Caco-2 (cell line): ENCODE results near the gene KIF2A. TPM values are rescaled to one million over a fixed set of nuclear protein-coding genes. Genes with fewer than 3 reads are reported as not detected.

ENCODE experiments used
- BruUV-seq: library from RNA; stranded (reverse); fragments of 400-500 nt; replicated peaks from 2 replicates; lab custom pipeline; 2021; lab: Mats Ljungman, UMichigan
- CTCF ChIA-PET: fragments of 300-600 bp; sonication (Branson Sonifier 250); formaldehyde crosslinking; loops from one replicate; lab custom pipeline; 2022; ENCODE audit warnings: antibody characterized with exemption; lab: Charles Lee
- POLR2A ChIA-PET: fragments of 300-600 bp; sonication (Branson Sonifier 250); formaldehyde crosslinking; loops from one replicate; lab custom pipeline; 2022; ENCODE audit warnings: antibody characterized with exemption; lab: Charles Lee
- DNase-seq, 2 experiments: peaks; one replicate each; pipeline versions ENCODE4 v3.0.0 to v3.0.0-alpha.2; 2020 to 2022
- H3K27me3 ChIP-seq: replicated peaks from 2 replicates; pipeline ENCODE4 v1.6.0; 2011; ENCODE audit warnings: low read length; ENCODE audit not compliant: control insufficient read depth, insufficient read depth
- H3K36me3 ChIP-seq: 2 replicates; pipeline ENCODE4 v1.5.1; 2011; ENCODE audit warnings: low read length; ENCODE audit not compliant: control insufficient read depth, insufficient read depth
- H3K4me1 ChIP-seq: fragments of 250-450 bp; sonication (Bioruptor Pico); 2 replicates; pipeline ENCODE4 v1.5.1; 2020; ENCODE audit warnings: mild to moderate bottlenecking
- H3K4me3 ChIP-seq: 2 replicates; pipeline ENCODE4 v1.5.1; 2011; ENCODE audit warnings: low read depth, mild to moderate bottlenecking, control low read depth, low read length
- H3K9me3 ChIP-seq: fragments of 250-450 bp; sonication (Bioruptor Pico); 2 replicates; pipeline ENCODE4 v1.5.1; 2020; ENCODE audit warnings: mild to moderate bottlenecking, moderate library complexity
- H3K27ac Mint-ChIP-seq: one replicate; pipeline ENCODE4 v1.8.0; 2022; ENCODE audit warnings: mixed read lengths; ENCODE audit not compliant: unreplicated experiment
- H3K27me3 Mint-ChIP-seq: one replicate; pipeline ENCODE4 v1.8.0; 2022; ENCODE audit warnings: mixed read lengths; ENCODE audit not compliant: insufficient read depth, unreplicated experiment
- H3K36me3 Mint-ChIP-seq: one replicate; pipeline ENCODE4 v1.8.0; 2022; ENCODE audit warnings: mild to moderate bottlenecking, mixed read lengths; ENCODE audit not compliant: insufficient read depth, unreplicated experiment
- H3K4me1 Mint-ChIP-seq: one replicate; pipeline ENCODE4 v1.8.0; 2022; ENCODE audit warnings: low read depth, mixed read lengths; ENCODE audit not compliant: unreplicated experiment
- H3K4me3 Mint-ChIP-seq: one replicate; pipeline ENCODE4 v1.8.0; 2022; ENCODE audit warnings: mild to moderate bottlenecking, moderate library complexity, mixed read lengths; ENCODE audit not compliant: unreplicated experiment
- H3K9me3 Mint-ChIP-seq: one replicate; pipeline ENCODE4 v1.8.0; 2022; ENCODE audit warnings: mixed read lengths; ENCODE audit not compliant: unreplicated experiment
- CTCF ChIP-seq, 2 experiments: fragments of 200-600 bp in 1 of 2; IDR thresholded peaks; 1 replicate in 1 of 2; 2 replicates in 1 of 2; pipeline versions ENCODE4 v1.5.1 to v1.8.0; 2011 to 2022; ENCODE audit warnings: antibody characterized with exemption in 1 of 2, control low read depth in 1 of 2, inconsistent platforms in 1 of 2, low read depth in 1 of 2, low read length in 1 of 2, mild to moderate bottlenecking in 1 of 2, moderate library complexity in 1 of 2; ENCODE audit not compliant: insufficient read depth in 1 of 2, severe bottlenecking in 1 of 2, unreplicated experiment in 1 of 2
- intact Hi-C: fragments of 100-400 bp; cut with micrococcal nuclease; formaldehyde crosslinking; loops from one replicate; pipeline ENCODE4 v1.10.0; 2022; ENCODE audit not compliant: unreplicated experiment
- total RNA-seq: library from RNA; stranded (reverse); gene quantifications from 2 replicates; pipeline ENCODE4 v1.2.3, GENCODE V29; 2022

Gene KIF2A
- total RNA-seq, 1 experiment from 2014 or later = 65.6 TPM

- no peaks in the 10 kb centered on the region for H3K27me3 Mint-ChIP-seq
- DNase-seq = no peak
- H3K36me3 Mint-ChIP-seq = no peaks in the 10 kb centered on the region
- ChIA-PET POLR2A (no interaction called here), CTCF (no interaction called here)
- no peak overlapping the region for H3K27ac Mint-ChIP-seq
- no peak overlapping the region for H3K4me3 Mint-ChIP-seq
- Histone ChIP-seq H3K4me3 (no peak overlapping the region), H3K9me3 (peaks cover 5% of the 10 kb centered on the region; the same call in 1 of the 2 replicates), H3K27me3 (no peaks in the 10 kb centered on the region), H3K36me3 (no peaks in the 10 kb centered on the region), H3K4me1 (peaks cover 15% of the 10 kb centered on the region)
- no peak for TF ChIP-seq CTCF (IDR thresholded peaks at IDR 0.05; ENCODE audit: insufficient read depth in 1 of 2, low read depth in 1 of 2, low read length in 1 of 2, severe bottlenecking in 1 of 2, unreplicated experiment in 1 of 2)
- intact Hi-C loops = no loop called here
- no TSS peak for BruUV-seq
- H3K4me1 Mint-ChIP-seq = peaks cover 9% of the 10 kb centered on the region
- peaks cover 24% of the 10 kb centered on the region for H3K9me3 Mint-ChIP-seq
Measured at GRCh38 chr5:62284946-62285891, 20.8 kb upstream of the KIF2A start.

- BruUV-seq = no TSS peak
- intact Hi-C loops = no loop called here
- Mint-ChIP-seq H3K4me3 (no peak overlapping the region), H3K36me3 (no peaks in the 10 kb centered on the region), H3K4me1 (peaks cover 9% of the 10 kb centered on the region), H3K9me3 (peaks cover 24% of the 10 kb centered on the region), H3K27me3 (no peaks in the 10 kb centered on the region), H3K27ac (no peak overlapping the region)
- no peaks in the 10 kb centered on the region for H3K27me3 ChIP-seq
- TF ChIP-seq CTCF (IDR thresholded peaks at IDR 0.05; ENCODE audit: insufficient read depth in 1 of 2, low read depth in 1 of 2, low read length in 1 of 2, severe bottlenecking in 1 of 2, unreplicated experiment in 1 of 2) = no peak
- H3K36me3 ChIP-seq = no peaks in the 10 kb centered on the region
- POLR2A ChIA-PET = no interaction called here
- peaks cover 13% of the 10 kb centered on the region for H3K4me1 ChIP-seq
- no peak for DNase-seq
- peaks cover 5% of the 10 kb centered on the region; the same call in 1 of the 2 replicates for H3K9me3 ChIP-seq
- CTCF ChIA-PET = no interaction called here
- H3K4me3 ChIP-seq = no peak overlapping the region
Measured at GRCh38 chr5:62286834-62287233, 19.2 kb upstream of the KIF2A start.

- POLR2A ChIA-PET = no interaction called here
Measured at GRCh38 chr5:62287237-62287636, 18.8 kb upstream of the KIF2A start.

More at GRCh38 chr5:62287237-62287636, 18.8 kb upstream of the KIF2A start:
- TF ChIP-seq CTCF (IDR thresholded peaks at IDR 0.05; ENCODE audit: insufficient read depth in 1 of 2, low read depth in 1 of 2, low read length in 1 of 2, severe bottlenecking in 1 of 2, unreplicated experiment in 1 of 2) = no peak
- Mint-ChIP-seq H3K36me3 (no peaks in the 10 kb centered on the region), H3K27ac (no peak overlapping the region), H3K4me3 (no peak overlapping the region), H3K4me1 (peaks cover 9% of the 10 kb centered on the region), H3K9me3 (peaks cover 24% of the 10 kb centered on the region), H3K27me3 (no peaks in the 10 kb centered on the region)
- intact Hi-C loops = no loop called here
- CTCF ChIA-PET = no interaction called here
- DNase-seq = no peak
- no peaks in the 10 kb centered on the region for H3K27me3 ChIP-seq
- no TSS peak for BruUV-seq
- H3K4me1 ChIP-seq = peaks cover 12% of the 10 kb centered on the region
- H3K4me3 ChIP-seq = no peak overlapping the region
- H3K36me3 ChIP-seq = no peaks in the 10 kb centered on the region
- peaks cover 5% of the 10 kb centered on the region; the same call in 1 of the 2 replicates for H3K9me3 ChIP-seq
